Large intestine (tissue), 3 donors: Measurements from ENCODE around the gene CSAG1. TPM values are rescaled to one million over a fixed set of nuclear protein-coding genes. Genes with fewer than 3 reads are reported as not detected.
"Not testable (repeated sequence)": the region's sequence is repeated elsewhere in the genome, so short reads cannot be mapped to it uniquely, and the experiment has no call there.

Experiments used
- DNase-seq, 2 donors: peaks; one replicate each; pipeline versions ENCODE4 v3.0.0 to v3.0.0-alpha.2; 2013
- H3K27ac ChIP-seq: one replicate; pipeline ENCODE4 v1.5.1; 2013; ENCODE audit warnings: low read length
- H3K27me3 ChIP-seq: 2 replicates; pipeline ENCODE4 v1.6.1; 2013; ENCODE audit warnings: low read length; ENCODE audit not compliant: control insufficient read depth, insufficient read depth
- H3K36me3 ChIP-seq: 2 replicates; pipeline ENCODE4 v1.6.1; 2013; ENCODE audit warnings: low read length; ENCODE audit not compliant: control insufficient read depth, insufficient read depth
- H3K4me1 ChIP-seq: one replicate; pipeline ENCODE4 v1.6.1; 2013; ENCODE audit warnings: low read length; ENCODE audit not compliant: control insufficient read depth, insufficient read depth
- H3K4me3 ChIP-seq: one replicate; pipeline ENCODE4 v1.5.1; 2013; ENCODE audit warnings: low read length
- H3K9me3 ChIP-seq: one replicate; pipeline ENCODE4 v1.6.1; 2013; ENCODE audit warnings: mild to moderate bottlenecking, low read depth, low read length, moderate library complexity; ENCODE audit not compliant: control insufficient read depth
- WGBS: methylation state at CpG from one replicate; pipeline ENCODE4 v1.1.5; 2013; ENCODE audit warnings: low lambda C conversion rate; ENCODE audit not compliant: insufficient coverage; 5-methylcytosine and 5-hydroxymethylcytosine counted together
- polyA plus RNA-seq: library from polyadenylated mRNA; unstranded; fragments of 120-200 nt; gene quantifications from one replicate; pipeline ENCODE4 v1.2.1, GENCODE V29; 2013

The CSAG1 gene
- polyA plus RNA-seq, 1 donor, result not detected

DNA sequence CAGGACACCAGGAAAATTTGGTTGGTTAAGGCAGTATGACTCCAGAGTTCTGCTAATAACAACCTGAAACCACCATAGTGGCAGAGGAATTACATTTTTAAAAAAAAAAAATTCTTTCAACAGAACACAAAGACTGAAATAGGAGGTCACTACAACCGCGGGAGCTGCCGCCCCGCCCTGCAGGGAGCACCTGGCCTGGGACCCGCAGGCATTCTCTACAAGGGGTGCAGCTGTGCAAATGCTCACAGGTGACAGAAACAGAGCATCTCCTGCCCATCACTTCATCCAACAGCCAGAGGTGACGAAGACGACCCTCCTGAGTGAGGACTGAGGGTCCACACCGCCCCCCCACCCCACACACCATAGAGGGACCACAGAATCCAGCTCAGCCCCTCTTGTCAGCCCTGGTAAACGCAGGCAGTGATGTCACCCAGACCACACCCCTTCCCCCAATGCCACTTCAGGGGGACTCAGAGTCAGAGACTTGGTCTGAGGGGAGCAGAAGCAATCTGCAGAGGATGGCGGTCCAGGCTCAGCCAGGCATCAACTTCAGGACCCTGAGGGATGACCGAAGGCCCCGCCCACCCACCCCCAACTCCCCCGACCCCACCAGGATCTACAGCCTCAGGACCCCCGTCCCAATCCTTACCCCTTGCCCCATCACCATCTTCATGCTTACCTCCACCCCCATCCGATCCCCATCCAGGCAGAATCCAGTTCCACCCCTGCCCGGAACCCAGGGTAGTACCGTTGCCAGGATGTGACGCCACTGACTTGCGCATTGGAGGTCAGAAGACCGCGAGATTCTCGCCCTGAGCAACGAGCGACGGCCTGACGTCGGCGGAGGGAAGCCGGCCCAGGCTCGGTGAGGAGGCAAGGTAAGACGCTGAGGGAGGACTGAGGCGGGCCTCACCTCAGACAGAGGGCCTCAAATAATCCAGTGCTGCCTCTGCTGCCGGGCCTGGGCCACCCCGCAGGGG lies 35.3 kb downstream of the CSAG1 start, which contains the start of gene MAGEA3:
TSS of gene MAGEA3 (plus strand) at position 843 of the 980 bp plus-strand sequence. CDS start 2,039 bp downstream, outside the sequence.
- H3K4me3 ChIP-seq, H3K4me1 ChIP-seq, H3K27me3 ChIP-seq, H3K9me3 ChIP-seq, H3K36me3 ChIP-seq, H3K27ac ChIP-seq, DNase-seq: not testable (repeated sequence)
- no CpG with 5 or more reads among the region's 34 CpGs for WGBS

GRCh38 chrX:152681012-152681411 lies 52.5 kb downstream of the CSAG1 start:
- not testable (repeated sequence) for H3K9me3 ChIP-seq, H3K4me3 ChIP-seq, DNase-seq, H3K36me3 ChIP-seq, H3K4me1 ChIP-seq, H3K27me3 ChIP-seq, H3K27ac ChIP-seq
- no CpG with 5 or more reads among the region's 3 CpGs for WGBS

Other genes with a start within 250 kb of the CSAG1 start
- 0.40 TPM for gene GABRQ, start 95.8 kb downstream of the CSAG1 start, polyA plus RNA-seq
- not detected for gene MAGEA3, start 34.9 kb downstream of the CSAG1 start, polyA plus RNA-seq
- not detected for gene CSAG2, start 24.4 kb downstream of the CSAG1 start, polyA plus RNA-seq
- gene MAGEA2B, start 19.1 kb downstream of the CSAG1 start, polyA plus RNA-seq, result not detected
- not detected for gene MAGEA12, start within 50 bp of the CSAG1 start, polyA plus RNA-seq
- not detected for gene MAGEA2, start 20.1 kb upstream of the CSAG1 start, polyA plus RNA-seq
- not detected for gene CSAG3, start 25.5 kb upstream of the CSAG1 start, polyA plus RNA-seq
- not detected for gene MAGEA6, start 36.0 kb upstream of the CSAG1 start, polyA plus RNA-seq
- gene CETN2, start 97.0 kb upstream of the CSAG1 start, polyA plus RNA-seq, result 37.0 TPM
- 19.7 TPM for gene NSDHL, start 97.3 kb upstream of the CSAG1 start, polyA plus RNA-seq
- 4.4 TPM for gene ZNF185, start 164.3 kb upstream of the CSAG1 start, polyA plus RNA-seq